HepG2 (cell line): Measurements from ENCODE around the gene RNASE7. TPM values are rescaled to one million over a fixed set of nuclear protein-coding genes. Genes with fewer than 3 reads are reported as not detected.
A peak's percentile ranks its signal among the peaks of the same experiment; 100 is the strongest.

Experiments used
- ARID2 ChIP-seq: sonication (generic); formaldehyde crosslinking; IDR thresholded peaks from 2 replicates; pipeline ENCODE4 v1.8.1; 2022; ENCODE audit warnings: mild to moderate bottlenecking, missing genetic modification reagents, borderline replicate concordance
- CENPBD1 ChIP-seq: sonication (generic); formaldehyde crosslinking; IDR thresholded peaks from 2 replicates; pipeline ENCODE4 v1.8.0; 2022; ENCODE audit warnings: missing genetic modification reagents, low read depth, mild to moderate bottlenecking, borderline replicate concordance
- ELF3 ChIP-seq: IDR thresholded peaks from 2 replicates; pipeline ENCODE4 v1.6.1; 2016; ENCODE audit warnings: missing genetic modification reagents, missing compliant biosample characterization
- ELK4 ChIP-seq: sonication (generic); formaldehyde crosslinking; IDR thresholded peaks from 2 replicates; pipeline ENCODE4 v1.9.0; 2021; ENCODE audit warnings: missing genetic modification reagents, borderline replicate concordance
- IKZF1 ChIP-seq: fragments of 450-650 bp; IDR thresholded peaks from 2 replicates; pipeline ENCODE4 v1.7.1; 2016
- ISL2 ChIP-seq: sonication (generic); formaldehyde crosslinking; IDR thresholded peaks from 2 replicates; pipeline ENCODE4 v1.5.0; 2020; ENCODE audit warnings: missing genetic modification reagents
- KDM5B ChIP-seq: sonication (generic); formaldehyde crosslinking; IDR thresholded peaks from 2 replicates; pipeline ENCODE4 v1.4.0; 2020; ENCODE audit warnings: missing genetic modification reagents, mild to moderate bottlenecking, borderline replicate concordance
- LBX2 ChIP-seq: sonication (generic); formaldehyde crosslinking; IDR thresholded peaks from 2 replicates; pipeline ENCODE4 v1.5.0; 2020; ENCODE audit warnings: missing genetic modification reagents, mild to moderate bottlenecking, borderline replicate concordance
- MEIS2 ChIP-seq: sonication (generic); formaldehyde crosslinking; IDR thresholded peaks from 2 replicates; pipeline ENCODE4 v1.9.0; 2021; ENCODE audit warnings: mild to moderate bottlenecking, missing genetic modification reagents
- MNT ChIP-seq: fragments of 450-650 bp; IDR thresholded peaks from 2 replicates; pipeline ENCODE4 v1.6.1; 2016
- POLR2AphosphoS2 ChIP-seq: IDR thresholded peaks from 2 replicates; pipeline ENCODE4 v1.6.1; 2011; ENCODE audit warnings: low read depth, low read length, improper control_type of control experiment
- TAF15 ChIP-seq: fragments of 200-400 bp; formaldehyde crosslinking; IDR thresholded peaks from one replicate; pipeline ENCODE4 v1.6.1; 2018; ENCODE audit warnings: mild to moderate bottlenecking, low read depth, low read length; ENCODE audit not compliant: poor library complexity, severe bottlenecking
- ZBED4 ChIP-seq: sonication (generic); formaldehyde crosslinking; IDR thresholded peaks from 2 replicates; pipeline ENCODE4 v1.4.0; 2020; ENCODE audit warnings: missing genetic modification reagents, borderline replicate concordance
- ZC3H4 ChIP-seq: sonication (generic); formaldehyde crosslinking; IDR thresholded peaks from 2 replicates; pipeline ENCODE4 v1.4.0; 2020; ENCODE audit warnings: missing genetic modification reagents, borderline replicate concordance
- ZNF550 ChIP-seq: sonication (generic); formaldehyde crosslinking; IDR thresholded peaks from 2 replicates; pipeline ENCODE4 v1.4.0; 2020; ENCODE audit warnings: mild to moderate bottlenecking, missing genetic modification reagents, borderline replicate concordance
- ZNF740 ChIP-seq: sonication (generic); formaldehyde crosslinking; IDR thresholded peaks from 2 replicates; pipeline ENCODE4 v1.4.0; 2020; ENCODE audit warnings: missing genetic modification reagents
- ZNF792 ChIP-seq: IDR thresholded peaks from 2 replicates; pipeline ENCODE4 v1.6.1; 2016
- ZNF800 ChIP-seq: sonication (generic); formaldehyde crosslinking; IDR thresholded peaks from 2 replicates; pipeline ENCODE4 v1.4.0; 2020; ENCODE audit warnings: missing genetic modification reagents
- ZNF891 ChIP-seq: sonication (generic); formaldehyde crosslinking; IDR thresholded peaks from 2 replicates; pipeline ENCODE4 v1.5.0; 2020; ENCODE audit warnings: mild to moderate bottlenecking, missing genetic modification reagents
- polyA plus RNA-seq, 8 experiments: library from polyadenylated mRNA; depleted of rRNA in 3 of 8; stranded (reverse) in 7 of 8; unstranded in 1 of 8; fragments of >200 nt; fragmentation: Illumina TruSeq in 4 of 8; extraction: Trizol in 4 of 8; gene quantifications; 2 replicates each; pipeline versions ENCODE4 v1.2.1 to v1.2.3, GENCODE V29; 2011 to 2016; ENCODE audit warnings: low read depth in 4 of 8, missing spikeins in 1 of 8, mixed read lengths in 1 of 8; ENCODE audit not compliant: insufficient read depth in 1 of 8
- total RNA-seq, 5 experiments: library from RNA; depleted of rRNA; stranded (reverse); fragments of >200 nt; fragmentation: Illumina TruSeq; extraction: Trizol; gene quantifications; 2 replicates each; pipeline ENCODE4 v1.2.3, GENCODE V29; 2016; ENCODE audit warnings: low read depth in 1 of 5

Gene RNASE7
- total and polyA plus RNA-seq, 2 of the 13 experiments (the other 11 are each of a cell fraction or from before 2014, with no cell fraction given): 0.04 TPM; not detected in 1

GRCh38 chr14:21068521-21069387 lies 26.6 kb downstream of the RNASE7 start (continued):
- TF ChIP-seq LBX2: no peak
- no peak; the same call in 1 of the 2 replicates for TF ChIP-seq ZBED4
- no peak for TF ChIP-seq ELK4 (CRISPR knock-in tag)
- no peak for TF ChIP-seq ARID2 (CRISPR knock-in tag)
- peak; percentile 51; the same call in 1 of the 2 replicates for TF ChIP-seq ZNF800 (CRISPR knock-in tag)
- no peak for TF ChIP-seq ZNF792
- no peak for TF ChIP-seq ZNF740 (CRISPR knock-in tag)
- no peak for TF ChIP-seq CENPBD1 (CRISPR knock-in tag)
- TF ChIP-seq ELF3 (CRISPR knock-in tag): peak; percentile 47; the same call in 1 of the 2 replicates
- no peak for TF ChIP-seq POLR2AphosphoS2
- TF ChIP-seq TAF15: no peak
- TF ChIP-seq ISL2 (CRISPR knock-in tag): no peak
- no peak for TF ChIP-seq MEIS2 (CRISPR knock-in tag)
- TF ChIP-seq MNT: no peak
- peak; percentile 28 for TF ChIP-seq KDM5B (CRISPR knock-in tag)
- no peak for TF ChIP-seq ZNF891 (CRISPR knock-in tag)
- TF ChIP-seq IKZF1: no peak
- TF ChIP-seq ZNF550 (CRISPR knock-in tag): no peak
- TF ChIP-seq ZC3H4 (CRISPR knock-in tag): no peak
